CD4-positive, alpha-beta memory T cell (primary cell): ENCODE results near the gene PRRT3. TPM values are rescaled to one million over a fixed set of nuclear protein-coding genes. Genes with fewer than 3 reads are reported as not detected.
A peak's percentile ranks its signal among the peaks of the same experiment; 100 is the strongest.
"Not testable (repeated sequence)": the region's sequence is repeated elsewhere in the genome, so short reads cannot be mapped to it uniquely, and the experiment has no call there.

Experiments
- CTCF ChIA-PET: fragments of 350-600 bp; sonication (Branson Sonifier 250); formaldehyde crosslinking; loops from one replicate; lab custom pipeline; 2021; ENCODE audit warnings: inconsistent platforms; ENCODE audit not compliant: partially characterized antibody; lab: Charles Lee
- POLR2A ChIA-PET: fragments of 350-600 bp; sonication (Branson Sonifier 250); formaldehyde crosslinking; loops from one replicate; lab custom pipeline; 2021; ENCODE audit not compliant: partially characterized antibody; lab: Charles Lee
- DNase-seq, 5 donors: peaks; one replicate each; pipeline versions ENCODE4 v3.0.0 to v3.0.0-alpha.2; 2020 to 2022; ENCODE audit warnings: mixed read lengths in 1 of 5
- H3K27ac ChIP-seq: one replicate; pipeline ENCODE4 v1.7.0; 2013; ENCODE audit warnings: low read depth, low read length
- H3K27me3 ChIP-seq: 2 replicates; pipeline ENCODE4 v1.7.0; 2013; ENCODE audit warnings: mild to moderate bottlenecking, low read length, moderate library complexity; ENCODE audit not compliant: insufficient read depth
- H3K36me3 ChIP-seq: 2 replicates; pipeline ENCODE4 v1.7.0; 2013; ENCODE audit warnings: mild to moderate bottlenecking, low read length, moderate library complexity; ENCODE audit not compliant: insufficient read depth
- H3K4me1 ChIP-seq: 2 replicates; pipeline ENCODE4 v1.7.0; 2013; ENCODE audit warnings: mild to moderate bottlenecking, low read length, moderate library complexity; ENCODE audit not compliant: insufficient read depth
- H3K4me3 ChIP-seq, 2 donors: one replicate each; pipeline ENCODE4 v1.7.0; 2013; ENCODE audit warnings: low read length in 2 of 2, mild to moderate bottlenecking in 1 of 2
- H3K9me3 ChIP-seq, 2 donors: one replicate each; pipeline ENCODE4 v1.7.0; 2013; ENCODE audit warnings: low read length in 2 of 2, control low read depth in 1 of 2; ENCODE audit not compliant: control insufficient read depth in 1 of 2
- H3K27ac Mint-ChIP-seq, 7 donors: one replicate each; pipeline ENCODE4 v1.8.0; 2020 to 2021; ENCODE audit warnings: mixed read lengths in 7 of 7, mild to moderate bottlenecking in 6 of 7, inconsistent platforms in 3 of 7, moderate library complexity in 3 of 7
- H3K27me3 Mint-ChIP-seq, 2 donors: one replicate each; pipeline ENCODE4 v1.8.0; 2020 to 2021; ENCODE audit warnings: mixed read lengths in 2 of 2
- H3K36me3 Mint-ChIP-seq, 2 donors: one replicate each; pipeline ENCODE4 v1.8.0; 2020 to 2021; ENCODE audit warnings: mixed read lengths in 2 of 2, inconsistent platforms in 1 of 2, mild to moderate bottlenecking in 1 of 2
- H3K4me1 Mint-ChIP-seq, 4 donors: one replicate each; pipeline ENCODE4 v1.8.0; 2020 to 2021; ENCODE audit warnings: mixed read lengths in 4 of 4, mild to moderate bottlenecking in 1 of 4
- H3K4me3 Mint-ChIP-seq, 8 donors: one replicate each; pipeline ENCODE4 v1.8.0; 2020 to 2021; ENCODE audit warnings: mixed read lengths in 8 of 8, mild to moderate bottlenecking in 7 of 8, moderate library complexity in 6 of 8, inconsistent platforms in 3 of 8
- H3K9me3 Mint-ChIP-seq, 8 donors: one replicate each; pipeline ENCODE4 v1.8.0; 2020 to 2021; ENCODE audit warnings: mixed read lengths in 8 of 8, mild to moderate bottlenecking in 5 of 8, inconsistent platforms in 3 of 8, moderate library complexity in 1 of 8
- intact Hi-C: fragments of 100-400 bp; cut with micrococcal nuclease; formaldehyde crosslinking; loops from one replicate; pipeline ENCODE4 v1.15.1; 2023
- polyA plus RNA-seq, 2 donors: library from polyadenylated mRNA; unstranded; fragments of 300-500 nt; fragmentation: Illumina TruSeq; gene quantifications; one replicate each; pipeline ENCODE4 v1.2.3, GENCODE V29; 2021
- total RNA-seq, 2 experiments: library from RNA; stranded (reverse); gene quantifications; one replicate each; pipeline ENCODE4 v1.2.3, GENCODE V29; 2021

The PRRT3 gene
- total and polyA plus RNA-seq, 4 experiments from 2014 or later, result 2.9 to 9.8 (median 6.4) TPM

DNA sequence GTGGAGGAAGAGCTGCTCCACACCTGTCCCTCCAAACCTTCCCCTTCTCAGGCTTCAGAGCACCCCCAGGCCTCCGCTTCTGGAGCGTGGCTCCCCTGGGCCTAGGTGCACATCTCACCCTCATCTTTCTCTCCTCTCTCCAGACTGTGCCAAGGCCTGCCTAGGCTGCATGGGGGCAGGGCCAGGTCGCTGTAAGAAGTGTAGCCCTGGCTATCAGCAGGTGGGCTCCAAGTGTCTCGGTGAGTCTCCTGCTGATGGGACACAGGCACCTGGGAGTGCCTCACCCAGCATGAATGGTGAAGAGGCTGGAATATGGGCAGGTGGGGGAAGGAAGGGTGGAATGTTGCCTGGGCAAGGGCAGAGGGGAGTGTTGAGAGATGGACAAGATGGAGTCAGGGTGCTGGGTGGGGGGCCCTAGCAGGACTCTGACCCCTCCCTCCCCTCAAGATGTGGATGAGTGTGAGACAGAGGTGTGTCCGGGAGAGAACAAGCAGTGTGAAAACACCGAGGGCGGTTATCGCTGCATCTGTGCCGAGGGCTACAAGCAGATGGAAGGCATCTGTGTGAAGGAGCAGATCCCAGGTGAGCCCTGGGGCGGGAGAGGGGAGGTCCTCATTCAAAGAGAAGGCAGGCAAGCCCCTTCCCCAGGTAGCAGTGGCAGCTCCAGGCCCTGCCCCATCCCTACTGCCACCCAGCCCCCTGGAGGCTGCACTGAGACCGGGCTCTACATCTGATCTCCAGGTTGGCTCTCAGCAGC, 9.1 kb downstream of the PRRT3 start:
- no peak overlapping the region for H3K27ac ChIP-seq
- H3K27me3 Mint-ChIP-seq, result no peaks in the 10 kb centered on the region
- H3K36me3 Mint-ChIP-seq, result peaks cover 8 to 19% of the 10 kb centered on the region in 2 donors
- H3K4me1 Mint-ChIP-seq, result peaks cover 0 to 11% (median 0%) of the 10 kb centered on the region in 4 donors
- H3K4me3 Mint-ChIP-seq, result no peak overlapping the region
- H3K4me3 ChIP-seq, result no peak overlapping the region
- H3K27me3 ChIP-seq, result no peaks in the 10 kb centered on the region
- CTCF ChIA-PET, result interaction anchor here (0.6 to 2.7 kb wide), 5 partner anchors 10 to 201 kb away, joined by 3 to 16 read pairs (median 3); partner anchors contain the start of gene CRELD1
- DNase-seq, result no peak
- peaks cover 5% of the 10 kb centered on the region for H3K36me3 ChIP-seq
- H3K4me1 ChIP-seq, result no peaks in the 10 kb centered on the region
- POLR2A ChIA-PET, result interaction anchor here (0.7 to 4.7 kb wide), 2 partner anchors 10 to 151 kb away, joined by 3 to 44 read pairs; partner anchors contain the start of genes ARPC4, CRELD1 and TADA3
- H3K9me3 Mint-ChIP-seq, result no peaks in the 10 kb centered on the region
- intact Hi-C loops, result no loop called here
- no peaks in the 10 kb centered on the region for H3K9me3 ChIP-seq
- H3K27ac Mint-ChIP-seq, result peak overlapping the region in 3 of 7 donors; percentile 11 to 66 (median 63)

DNA sequence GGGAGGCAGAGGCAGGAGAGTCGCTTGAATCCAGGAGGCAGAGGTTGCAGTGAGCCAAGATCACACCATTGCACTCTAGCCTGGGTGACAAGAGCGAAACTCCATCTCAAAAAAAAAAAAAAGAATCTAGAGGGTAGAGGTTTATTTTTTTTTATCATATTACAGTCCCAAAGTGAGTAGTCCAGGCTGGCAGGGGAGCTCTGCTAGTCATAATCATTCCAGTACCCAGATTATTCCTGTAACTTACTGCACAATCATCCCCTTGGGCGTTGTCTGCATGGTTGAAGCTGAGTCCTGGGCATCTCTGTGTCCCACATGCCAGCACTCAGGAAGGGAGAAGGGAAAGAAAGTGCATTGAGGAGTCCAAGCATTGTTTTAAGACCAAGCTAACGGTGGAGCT, 10.0 kb downstream of the PRRT3 start:
- Histone ChIP-seq H3K9me3 (no peaks in the 10 kb centered on the region), H3K27ac (no peak overlapping the region), H3K4me3 (no peak overlapping the region), H3K36me3 (peaks cover 5% of the 10 kb centered on the region), H3K27me3 (no peaks in the 10 kb centered on the region), H3K4me1 (no peaks in the 10 kb centered on the region)
- Mint-ChIP-seq H3K4me1 (peaks cover 0 to 14% (median 0%) of the 10 kb centered on the region in 4 donors), H3K9me3 (no peaks in the 10 kb centered on the region), H3K4me3 (no peak overlapping the region), H3K27ac (peak overlapping the region in 5 of 7 donors; percentile 15 to 62 (median 50)), H3K36me3 (peaks cover 8 to 24% of the 10 kb centered on the region in 2 donors), H3K27me3 (no peaks in the 10 kb centered on the region)
- intact Hi-C loops, result no loop called here
- POLR2A ChIA-PET, result interaction anchor here (0.7 to 4.7 kb wide), 3 partner anchors 9 to 150 kb away, joined by 3 to 44 read pairs (median 3); partner anchors contain the start of genes ARPC4, CRELD1, PRRT3 and TADA3
- CTCF ChIA-PET, result interaction anchor here (0.6 to 2.7 kb wide), 3 partner anchors 10 to 202 kb away, joined by 3 to 16 read pairs (median 3); partner anchors contain the start of gene CRELD1
- no peak for DNase-seq

DNA sequence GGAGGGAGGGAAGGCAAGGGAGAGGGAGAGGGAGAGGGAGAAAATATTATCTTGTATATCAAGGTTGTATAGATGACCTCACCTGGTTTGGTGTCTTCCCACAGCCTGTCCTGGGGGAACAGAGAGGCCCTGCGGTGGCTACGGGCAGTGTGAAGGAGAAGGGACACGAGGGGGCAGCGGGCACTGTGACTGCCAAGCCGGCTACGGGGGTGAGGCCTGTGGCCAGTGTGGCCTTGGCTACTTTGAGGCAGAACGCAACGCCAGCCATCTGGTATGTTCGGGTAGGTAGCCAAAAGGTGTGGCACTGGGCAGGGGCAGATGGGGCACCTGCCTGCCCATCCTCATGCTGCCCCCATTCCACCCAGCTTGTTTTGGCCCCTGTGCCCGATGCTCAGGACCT, 11.5 kb downstream of the PRRT3 start:
- peaks cover 11 to 27% of the 10 kb centered on the region in 2 donors for H3K36me3 Mint-ChIP-seq
- H3K9me3 ChIP-seq, result no peaks in the 10 kb centered on the region
- no peak overlapping the region for H3K27ac Mint-ChIP-seq
- no peak overlapping the region for H3K4me3 Mint-ChIP-seq
- peaks cover 5% of the 10 kb centered on the region for H3K36me3 ChIP-seq
- H3K27me3 Mint-ChIP-seq, result no peaks in the 10 kb centered on the region
- peaks cover 4% of the 10 kb centered on the region for H3K4me1 ChIP-seq
- H3K4me3 ChIP-seq, result no peak overlapping the region
- no peak overlapping the region for H3K27ac ChIP-seq
- DNase-seq, result no peak
- peaks cover 1 to 22% (median 7%) of the 10 kb centered on the region in 4 donors for H3K4me1 Mint-ChIP-seq
- H3K27me3 ChIP-seq, result no peaks in the 10 kb centered on the region
- CTCF ChIA-PET, result interaction anchor here (0.6 to 2.7 kb wide), 2 partner anchors 8 to 49 kb away, joined by 3 to 16 read pairs; partner anchors contain the start of gene CRELD1
- no peaks in the 10 kb centered on the region for H3K9me3 Mint-ChIP-seq
- intact Hi-C loops, result no loop called here
- POLR2A ChIA-PET, result interaction anchor here (4.7 kb wide), 1 partner anchor 7 kb away, joined by 44 read pairs; the partner anchor contains the start of gene CRELD1

DNA sequence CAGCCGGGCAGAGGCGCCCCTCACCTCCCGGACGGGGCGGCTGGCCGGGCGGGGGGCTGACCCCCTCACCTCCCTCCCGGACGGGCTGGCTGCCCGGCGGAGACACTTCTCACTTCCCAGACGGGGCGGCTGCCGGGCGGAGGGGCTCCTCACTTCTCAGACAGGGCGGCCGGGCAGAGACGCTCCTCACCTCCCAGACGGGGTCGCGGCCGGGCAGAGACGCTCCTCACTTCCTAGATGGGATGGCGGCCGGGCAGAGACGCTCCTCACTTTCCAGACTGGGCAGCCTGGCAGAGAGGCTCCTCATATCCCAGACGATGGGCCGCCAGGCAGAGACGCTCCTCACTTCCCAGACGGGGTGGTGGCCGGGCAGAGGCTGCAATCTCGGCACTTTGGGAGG, 12.3 kb downstream of the PRRT3 start:
- H3K4me3 ChIP-seq, H3K27me3 Mint-ChIP-seq, H3K36me3 ChIP-seq, intact Hi-C loops, H3K27ac Mint-ChIP-seq, H3K4me3 Mint-ChIP-seq, CTCF ChIA-PET, POLR2A ChIA-PET, H3K9me3 Mint-ChIP-seq, H3K9me3 ChIP-seq, DNase-seq, H3K27ac ChIP-seq, H3K27me3 ChIP-seq: not testable (repeated sequence)
- H3K36me3 Mint-ChIP-seq, result peaks cover 11 to 33% of the 10 kb centered on the region in 2 donors
- peaks cover 12% of the 10 kb centered on the region for H3K4me1 ChIP-seq
- H3K4me1 Mint-ChIP-seq, result peaks cover 10 to 24% (median 15%) of the 10 kb centered on the region in 4 donors

DNA sequence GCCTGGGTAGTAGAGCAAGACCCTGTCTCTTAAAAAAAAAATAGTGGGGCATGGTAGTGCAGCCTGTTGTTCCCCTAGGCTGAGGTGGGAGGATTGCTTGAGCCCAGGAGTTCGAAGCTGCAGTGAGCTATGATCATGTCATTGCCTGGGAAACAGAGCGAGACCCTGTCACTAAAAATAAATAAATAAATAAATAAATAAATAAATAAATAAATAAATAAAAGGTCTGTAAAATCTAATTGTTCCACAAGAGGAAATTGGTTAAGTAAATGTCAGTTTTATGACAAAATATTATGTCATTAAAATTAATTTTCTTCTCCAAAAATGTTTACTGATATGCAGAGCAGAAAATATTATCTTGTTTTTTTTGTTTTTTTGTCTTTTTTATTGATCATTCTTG, 13.2 kb downstream of the PRRT3 start:
- DNase-seq, result no peak
- no peak overlapping the region for H3K4me3 ChIP-seq
- Mint-ChIP-seq H3K4me3 (no peak overlapping the region), H3K9me3 (no peaks in the 10 kb centered on the region), H3K36me3 (peaks cover 11 to 36% of the 10 kb centered on the region in 2 donors), H3K4me1 (peaks cover 16 to 33% (median 24%) of the 10 kb centered on the region in 4 donors), H3K27ac (peak overlapping the region in 1 of 7 donors; percentile 75), H3K27me3 (no peaks in the 10 kb centered on the region)
- ChIA-PET CTCF (interaction anchor here (1.0 kb wide), 1 partner anchor 8 kb away, joined by 3 read pairs; no protein-coding TSS in a partner anchor), POLR2A (interaction anchor here (1.8 kb wide), 1 partner anchor 7 kb away, joined by 7 read pairs; no protein-coding TSS in a partner anchor)
- peaks cover 21% of the 10 kb centered on the region for H3K4me1 ChIP-seq
- no peaks in the 10 kb centered on the region for H3K9me3 ChIP-seq
- H3K27ac ChIP-seq, result no peak overlapping the region
- H3K27me3 ChIP-seq, result no peaks in the 10 kb centered on the region
- peaks cover 5% of the 10 kb centered on the region for H3K36me3 ChIP-seq
- intact Hi-C loops, result no loop called here

DNA sequence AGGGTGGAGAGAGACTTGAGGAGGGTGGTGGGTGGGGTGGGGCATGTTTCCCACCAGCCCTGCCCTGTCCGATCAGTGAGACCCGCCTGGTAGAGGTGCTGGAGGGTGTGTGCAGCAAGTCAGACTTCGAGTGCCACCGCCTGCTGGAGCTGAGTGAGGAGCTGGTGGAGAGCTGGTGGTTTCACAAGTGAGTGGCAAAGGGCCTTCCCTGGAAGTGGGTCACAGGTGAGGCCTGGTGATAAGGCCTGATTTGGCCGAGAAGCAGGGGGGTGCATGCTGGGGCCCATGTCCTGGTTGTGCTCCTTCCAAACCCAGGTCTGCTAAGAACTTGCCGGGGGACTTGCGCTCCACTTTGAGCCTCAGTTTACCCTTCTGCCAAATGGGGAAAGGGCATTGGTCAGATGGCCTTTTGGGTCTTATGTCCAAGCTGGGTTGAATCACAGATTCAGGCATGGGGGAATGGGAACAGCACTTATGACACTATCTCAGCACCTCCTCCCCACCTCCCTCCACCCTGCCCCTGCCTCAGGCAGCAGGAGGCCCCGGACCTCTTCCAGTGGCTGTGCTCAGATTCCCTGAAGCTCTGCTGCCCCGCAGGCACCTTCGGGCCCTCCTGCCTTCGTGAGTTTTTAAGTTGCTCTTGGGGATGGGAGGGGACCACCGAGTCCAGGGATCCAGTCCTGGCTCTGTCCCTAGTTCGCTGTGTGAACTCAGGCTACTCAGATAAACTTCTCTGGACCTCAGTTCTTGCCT, 14.5 kb downstream of the PRRT3 start:
- H3K9me3 Mint-ChIP-seq, result no peaks in the 10 kb centered on the region
- H3K4me3 Mint-ChIP-seq, result no peak overlapping the region
- no peaks in the 10 kb centered on the region for H3K27me3 Mint-ChIP-seq
- Histone ChIP-seq H3K9me3 (no peaks in the 10 kb centered on the region), H3K4me3 (no peak overlapping the region), H3K27me3 (no peaks in the 10 kb centered on the region), H3K4me1 (peaks cover 22% of the 10 kb centered on the region), H3K27ac (no peak overlapping the region), H3K36me3 (peaks cover 5% of the 10 kb centered on the region)
- POLR2A ChIA-PET, result interaction anchor here (1.8 kb wide), 1 partner anchor 8 kb away, joined by 7 read pairs; no protein-coding TSS in a partner anchor
- intact Hi-C loops, result no loop called here
- CTCF ChIA-PET, result interaction anchor here (1.0 kb wide), 1 partner anchor 9 kb away, joined by 3 read pairs; no protein-coding TSS in a partner anchor
- H3K36me3 Mint-ChIP-seq, result peaks cover 6 to 34% of the 10 kb centered on the region in 2 donors
- H3K4me1 Mint-ChIP-seq, result peaks cover 16 to 40% (median 29%) of the 10 kb centered on the region in 4 donors
- DNase-seq, result no peak
- H3K27ac Mint-ChIP-seq, result peak overlapping the region in 2 of 7 donors; percentile 3 to 83
